Fibroblast of lung (primary cell): ENCODE data around the gene ARHGEF3.

Experiments used
- EZH2 ChIP-seq: IDR thresholded peaks from 2 replicates; pipeline ENCODE4 v1.5.1; 2012; ENCODE audit warnings: low read length, control low read depth, mild to moderate bottlenecking; ENCODE audit errors: missing control alignments
- TF ChIP-seq, protein P1 (sequence below), 2 donors: IDR thresholded peaks in 1 of 2; conservative IDR thresholded peaks in 1 of 2; 1 replicate in 1 of 2; 2 replicates in 1 of 2; pipeline ENCODE4 v1.5.1; 2011 to 2012; ENCODE audit warnings: low read length in 2 of 2, control low read depth in 1 of 2, inconsistent platforms in 1 of 2, low read depth in 1 of 2, mild to moderate bottlenecking in 1 of 2

DNA sequence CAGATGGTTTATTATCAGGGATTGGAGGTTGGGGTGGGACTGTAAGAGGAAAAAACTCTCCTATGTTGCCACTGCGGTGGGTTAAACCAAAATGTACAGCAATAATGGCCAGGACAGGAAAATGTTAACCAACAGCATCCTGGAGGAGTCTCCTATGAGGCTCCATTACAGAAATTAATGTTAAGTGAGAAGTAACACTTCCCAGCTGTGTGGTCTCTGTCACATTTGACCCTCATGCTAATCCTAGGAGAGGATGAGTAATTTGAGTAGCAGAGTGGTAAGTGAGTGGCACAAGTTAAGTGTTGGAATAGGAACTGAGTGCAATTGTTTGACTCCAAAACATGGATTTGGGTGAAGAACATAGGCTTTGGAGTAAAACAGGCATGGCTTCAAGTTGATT lies 39.0 kb downstream of the ARHGEF3 start:
- TF ChIP-seq, protein P1, sequence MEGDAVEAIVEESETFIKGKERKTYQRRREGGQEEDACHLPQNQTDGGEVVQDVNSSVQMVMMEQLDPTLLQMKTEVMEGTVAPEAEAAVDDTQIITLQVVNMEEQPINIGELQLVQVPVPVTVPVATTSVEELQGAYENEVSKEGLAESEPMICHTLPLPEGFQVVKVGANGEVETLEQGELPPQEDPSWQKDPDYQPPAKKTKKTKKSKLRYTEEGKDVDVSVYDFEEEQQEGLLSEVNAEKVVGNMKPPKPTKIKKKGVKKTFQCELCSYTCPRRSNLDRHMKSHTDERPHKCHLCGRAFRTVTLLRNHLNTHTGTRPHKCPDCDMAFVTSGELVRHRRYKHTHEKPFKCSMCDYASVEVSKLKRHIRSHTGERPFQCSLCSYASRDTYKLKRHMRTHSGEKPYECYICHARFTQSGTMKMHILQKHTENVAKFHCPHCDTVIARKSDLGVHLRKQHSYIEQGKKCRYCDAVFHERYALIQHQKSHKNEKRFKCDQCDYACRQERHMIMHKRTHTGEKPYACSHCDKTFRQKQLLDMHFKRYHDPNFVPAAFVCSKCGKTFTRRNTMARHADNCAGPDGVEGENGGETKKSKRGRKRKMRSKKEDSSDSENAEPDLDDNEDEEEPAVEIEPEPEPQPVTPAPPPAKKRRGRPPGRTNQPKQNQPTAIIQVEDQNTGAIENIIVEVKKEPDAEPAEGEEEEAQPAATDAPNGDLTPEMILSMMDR (conservative IDR thresholded peaks at IDR 0.05 in 1 of 2, IDR thresholded peaks at IDR 0.05 in 1 of 2; ENCODE audit: low read depth in 1 of 2, low read length in 2 of 2): no peak
- no peak for TF ChIP-seq EZH2
